GM21619 (cell line): ENCODE measurements around the gene IFT88.

Experiments used
- ATAC-seq: cut with Tn5 transposase; IDR thresholded peaks from one replicate; pipeline ENCODE4 v1.9.1; 2021; ENCODE audit not compliant: unreplicated experiment

IFT88 gene

GRCh38 chr13:20566898-20567874 lies at the start of gene IFT88:
TSS of gene IFT88 (plus strand) at chr13:20567157. CDS start at chr13:20574386, 7,229 bp downstream.
- ATAC-seq, result peak; percentile 86

- ATAC-seq, result no peak
Observed at GRCh38 chr13:20518660-20519100, 48.3 kb upstream of the IFT88 start.

GRCh38 chr13:20519875-20520274 lies 47.1 kb upstream of the IFT88 start:
- ATAC-seq, result no peak

GRCh38 chr13:20521364-20522115 lies 45.4 kb upstream of the IFT88 start:
- ATAC-seq, result no peak

- ATAC-seq, result peak; percentile 27
Observed at GRCh38 chr13:20525144-20525600, 41.8 kb upstream of the IFT88 start.

- peak; percentile 77 for ATAC-seq
Observed at GRCh38 chr13:20525601-20526544, 41.1 kb upstream of the IFT88 start, which contains the start of gene CRYL1. TSS of gene CRYL1 (minus strand) at chr13:20525857. CDS start at chr13:20525794, 63 bp downstream.

GRCh38 chr13:20526664-20527063 lies 40.3 kb upstream of the IFT88 start:
- no peak for ATAC-seq

- ATAC-seq, result no peak
Observed at GRCh38 chr13:20528452-20528851, 38.5 kb upstream of the IFT88 start.

- no peak for ATAC-seq
Observed at GRCh38 chr13:20534038-20534608, 32.8 kb upstream of the IFT88 start.

- ATAC-seq, result no peak
Observed at GRCh38 chr13:20536992-20537391, 30.0 kb upstream of the IFT88 start.

- ATAC-seq, result no peak
Observed at GRCh38 chr13:20544201-20544923, 22.6 kb upstream of the IFT88 start.

- ATAC-seq, result no peak
Observed at GRCh38 chr13:20546556-20546955, 20.4 kb upstream of the IFT88 start.

GRCh38 chr13:20547479-20547908 lies 19.5 kb upstream of the IFT88 start:
- ATAC-seq, result no peak

- no peak for ATAC-seq
Observed at GRCh38 chr13:20550799-20551198, 16.2 kb upstream of the IFT88 start.

GRCh38 chr13:20553311-20553710 lies 13.6 kb upstream of the IFT88 start:
- ATAC-seq, result no peak

- ATAC-seq, result no peak
Observed at GRCh38 chr13:20558982-20559381, 8.0 kb upstream of the IFT88 start.

GRCh38 chr13:20559659-20560356 lies 7.1 kb upstream of the IFT88 start:
- ATAC-seq, result no peak

GRCh38 chr13:20561741-20562140 lies 5.2 kb upstream of the IFT88 start:
- no peak for ATAC-seq
